GM18858 (cell line): ENCODE results near the gene PPP2R5A.

ENCODE experiments used
- ATAC-seq: cut with Tn5 transposase; IDR thresholded peaks from one replicate; pipeline ENCODE4 v1.9.1; 2021; ENCODE audit not compliant: unreplicated experiment

Gene PPP2R5A

DNA sequence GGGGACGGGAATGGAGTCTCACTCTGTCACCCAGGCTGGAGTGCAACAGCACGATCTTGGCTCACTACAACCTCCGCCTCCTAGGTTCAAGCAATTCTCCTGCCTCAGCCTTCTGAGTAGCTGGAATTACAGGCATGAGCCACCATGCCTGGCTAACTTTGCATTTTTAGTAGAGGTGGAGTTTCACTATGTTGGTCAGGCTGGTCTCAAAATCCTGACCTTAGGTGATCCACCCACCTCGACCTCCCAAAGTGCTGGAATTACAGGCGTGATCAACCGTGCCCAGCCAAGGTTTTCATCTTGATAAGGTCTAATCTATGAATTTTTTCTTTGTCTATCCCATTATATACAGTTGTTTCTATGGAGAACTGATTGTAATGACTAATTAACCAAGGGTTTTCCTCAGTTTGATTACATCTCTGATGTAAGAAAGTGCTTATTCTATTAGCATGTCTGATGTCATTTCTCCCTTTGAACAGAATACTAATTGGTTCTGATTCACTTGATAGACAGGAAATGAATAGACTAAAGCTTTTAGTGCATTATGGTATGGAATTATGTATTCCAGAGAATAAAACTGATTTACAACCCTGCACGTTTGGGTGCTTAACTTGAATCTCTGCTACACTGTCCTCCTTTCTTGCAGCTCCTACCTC lies 117.6 kb downstream of the PPP2R5A start:
- no peak for ATAC-seq

DNA sequence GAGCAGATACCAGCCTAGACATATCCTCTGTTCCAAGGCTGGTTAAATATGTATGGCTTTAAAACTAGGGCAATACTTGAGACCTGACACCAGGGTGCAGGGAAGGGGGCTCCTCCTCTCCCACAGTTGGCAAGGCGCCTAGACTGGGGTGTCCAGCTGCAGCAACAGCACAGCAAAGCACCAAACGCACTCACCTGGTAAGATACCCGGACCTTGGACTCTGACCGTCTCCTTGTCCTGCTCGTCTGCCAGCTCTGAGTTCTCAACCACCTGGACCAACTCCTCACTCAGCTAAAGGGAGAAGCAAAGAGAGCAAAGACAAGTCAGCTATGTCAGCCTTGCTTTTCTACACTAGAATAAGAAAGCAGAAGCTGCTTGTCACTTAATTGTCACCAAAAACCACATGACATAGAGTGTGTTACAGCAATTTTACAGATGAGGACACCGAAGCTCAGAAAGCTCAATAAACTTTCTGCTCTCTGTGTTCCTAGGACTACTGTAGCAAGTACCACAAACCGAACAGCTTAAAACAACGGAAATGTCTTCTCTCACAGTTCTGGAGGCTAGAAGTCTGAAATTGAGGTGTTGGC lies 125.1 kb downstream of the PPP2R5A start:
- ATAC-seq, result no peak
